Inflammatory macrophage treated with lipopolysaccharide for 1 hour (primary cell): ENCODE results near the gene OVOL1.
A peak's percentile ranks its signal among the peaks of the same experiment; 100 is the strongest.

ENCODE experiments used
- DNase-seq, 2 donors: peaks; one replicate each; pipeline ENCODE4 v3.0.0-alpha.2; 2020 to 2022

The OVOL1 gene

DNA sequence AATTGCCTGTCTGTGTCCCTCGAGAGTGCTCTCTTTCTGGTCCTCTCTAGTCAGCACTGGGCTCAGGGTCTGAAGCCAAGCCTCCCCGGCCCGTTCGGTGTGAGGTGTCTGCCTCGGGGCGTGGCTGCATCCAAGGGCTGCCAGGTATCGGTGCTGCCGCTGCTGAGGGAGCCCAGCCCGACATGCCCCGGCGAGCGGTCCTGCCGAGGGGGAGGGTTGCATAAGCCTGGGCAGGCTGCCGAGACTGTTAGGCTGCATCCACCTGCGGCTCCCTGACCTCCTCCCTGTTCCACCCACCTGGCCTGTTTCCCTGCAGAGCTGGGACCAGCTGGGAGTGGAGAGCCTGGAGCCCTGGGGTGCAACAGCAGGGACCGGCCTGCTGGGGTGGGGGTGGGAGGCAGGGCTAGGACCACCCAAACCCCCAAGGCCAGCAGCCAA lies 6.3 kb downstream of the OVOL1 start:
- DNase-seq, result no peak

DNA sequence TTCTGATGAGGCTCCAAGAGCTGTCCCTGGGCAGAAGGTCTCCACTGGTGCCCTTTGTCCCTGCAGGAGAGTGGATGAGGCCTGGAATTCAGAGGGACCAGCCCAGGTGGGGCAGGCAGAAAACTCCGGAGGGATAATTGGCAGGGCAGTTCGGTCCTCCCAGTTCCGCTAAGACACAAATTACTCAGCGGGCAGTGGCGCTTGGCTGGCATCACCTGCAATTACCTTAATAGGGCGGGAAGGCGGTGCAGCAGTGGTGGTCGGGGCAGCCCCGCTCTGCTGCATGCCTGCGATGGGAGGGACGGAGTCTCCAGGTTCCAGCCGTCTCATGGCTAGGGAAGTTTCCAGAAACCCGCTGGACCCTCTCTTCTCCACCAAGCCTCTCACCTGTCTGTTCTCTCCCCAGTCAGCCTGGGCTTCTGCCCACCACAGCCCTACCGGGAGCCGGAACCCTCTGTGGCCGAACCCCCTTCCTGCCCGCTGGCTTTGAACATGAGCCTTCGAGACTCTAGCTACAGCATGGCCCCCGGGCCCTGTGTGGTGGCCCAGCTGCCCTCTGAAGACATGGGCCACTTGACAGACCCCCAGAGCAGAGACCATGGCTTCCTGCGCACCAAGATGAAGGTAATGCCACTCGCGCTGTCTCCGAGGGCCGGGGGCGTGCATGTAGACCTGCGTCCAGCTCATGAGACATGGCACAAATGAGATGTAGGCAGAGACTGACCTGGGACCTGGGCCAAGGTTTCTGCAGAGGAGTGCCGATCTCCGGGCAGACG lies 7.0 kb downstream of the OVOL1 start:
- DNase-seq, result no peak

DNA sequence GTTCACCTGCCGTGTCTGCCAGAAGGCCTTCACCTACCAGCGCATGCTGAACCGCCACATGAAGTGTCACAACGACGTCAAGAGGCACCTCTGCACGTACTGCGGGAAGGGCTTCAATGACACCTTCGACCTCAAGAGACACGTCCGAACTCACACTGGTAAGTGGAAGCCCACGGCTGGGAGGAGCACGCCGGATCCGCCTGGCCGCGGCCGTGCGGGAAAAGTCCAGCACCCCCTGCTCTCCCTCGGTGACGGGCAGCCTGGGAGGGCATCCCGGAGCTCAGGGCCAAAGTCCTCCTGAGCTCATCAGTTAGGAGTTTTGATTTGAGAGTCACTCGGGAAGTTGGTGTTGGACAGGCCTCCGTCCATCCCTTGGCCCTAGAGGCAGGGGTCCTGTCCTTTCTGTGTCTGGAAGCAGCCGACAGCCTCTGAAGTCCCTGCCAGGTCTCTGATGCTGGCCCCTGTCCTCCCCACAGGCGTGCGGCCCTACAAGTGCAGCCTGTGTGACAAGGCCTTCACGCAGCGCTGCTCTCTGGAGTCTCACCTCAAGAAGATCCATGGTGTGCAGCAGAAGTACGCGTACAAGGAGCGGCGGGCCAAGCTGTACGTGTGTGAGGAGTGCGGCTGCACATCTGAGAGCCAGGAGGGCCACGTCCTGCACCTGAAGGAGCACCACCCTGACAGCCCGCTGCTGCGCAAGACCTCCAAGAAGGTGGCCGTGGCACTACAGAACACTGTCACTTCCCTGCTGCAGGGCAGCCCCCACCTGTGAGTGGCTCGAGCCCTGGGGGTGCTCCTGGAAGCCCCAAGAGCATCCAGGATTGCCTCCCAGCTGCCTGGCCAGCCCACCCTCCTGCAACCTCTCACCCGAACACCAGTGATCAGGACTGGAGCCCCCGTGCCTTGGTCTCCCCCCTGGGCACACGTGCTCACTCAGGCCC lies 8.0 kb downstream of the OVOL1 start:
- no peak for DNase-seq

DNA sequence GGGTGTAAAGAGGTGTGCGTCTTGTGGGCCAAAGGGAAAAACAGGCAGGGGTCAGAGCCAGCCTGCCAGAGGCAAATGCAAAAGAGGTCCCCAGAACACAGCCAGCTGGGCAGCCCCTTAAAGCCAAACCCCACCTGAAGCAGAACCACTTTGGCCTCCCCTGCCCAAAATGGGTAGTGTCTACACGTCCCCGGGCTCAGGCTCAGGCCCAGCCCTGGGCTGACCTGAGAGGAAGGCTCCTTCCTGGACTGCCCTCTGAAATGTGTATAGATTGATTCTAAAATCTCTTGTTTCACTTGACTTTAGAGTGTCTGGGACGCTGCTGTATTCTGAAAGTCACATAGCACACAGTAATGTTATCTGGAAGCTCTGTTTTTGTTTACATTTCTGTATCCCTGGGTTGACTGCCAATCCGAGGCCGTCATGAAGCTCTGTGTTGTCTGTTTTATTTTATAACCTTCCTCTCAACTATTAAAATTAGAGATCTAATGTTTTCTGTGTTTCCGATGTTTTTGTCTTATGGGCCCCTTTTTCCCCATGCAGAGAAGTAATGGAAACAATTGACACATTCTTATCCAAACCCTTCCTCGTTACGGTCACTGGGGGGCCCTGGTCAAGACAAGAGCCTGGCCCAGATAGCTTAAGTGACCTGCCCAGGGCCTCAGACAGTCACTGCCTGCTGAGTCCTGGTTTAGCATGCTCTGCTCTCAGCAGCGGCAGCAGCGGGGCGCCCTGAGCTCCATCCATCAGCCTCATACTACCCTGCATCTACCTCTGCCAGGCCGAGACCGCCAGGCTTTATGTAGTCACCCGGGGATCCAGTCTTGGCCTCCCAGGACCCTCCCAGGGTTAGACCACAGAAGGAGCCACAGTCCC lies 10.1 kb downstream of the OVOL1 start:
- no peak for DNase-seq

DNA sequence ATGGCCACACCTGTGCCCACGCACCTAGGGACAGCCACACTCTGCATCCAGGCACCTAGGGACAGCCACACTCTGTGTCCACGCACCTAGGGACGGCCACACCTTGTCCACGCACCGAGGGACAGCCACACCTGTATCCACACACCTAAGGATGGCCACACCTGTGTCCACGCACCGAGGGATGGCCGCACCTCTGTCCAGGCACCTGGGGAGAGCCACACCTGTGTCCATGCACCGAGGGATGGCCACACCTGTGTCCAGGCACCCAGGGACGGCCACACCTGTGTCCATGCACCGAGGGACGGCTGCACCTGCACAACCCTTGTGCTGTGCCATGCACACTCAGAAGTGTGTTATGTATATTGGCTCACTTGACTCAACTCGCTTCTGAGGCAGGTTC lies 10.8 kb downstream of the OVOL1 start:
- no peak for DNase-seq

DNA sequence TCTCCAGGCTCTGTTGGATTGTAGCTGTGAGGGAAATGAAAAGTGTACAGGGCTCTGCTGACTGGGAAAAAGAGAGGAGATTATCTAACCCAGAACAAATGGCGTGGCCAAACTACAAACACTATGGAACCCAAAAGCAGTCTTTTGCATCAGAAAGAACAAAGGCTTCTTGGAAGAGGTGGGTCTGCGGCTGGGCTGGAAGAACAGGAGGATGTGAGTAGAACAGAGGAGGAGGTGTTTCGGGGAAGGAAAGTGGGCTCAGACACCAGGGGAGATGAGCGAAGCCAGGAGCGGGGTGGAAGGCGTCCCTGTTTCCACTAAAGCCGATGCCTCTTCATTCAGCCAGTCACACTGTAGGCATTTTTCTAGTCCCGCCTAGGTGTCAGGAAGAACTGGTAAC lies 12.0 kb downstream of the OVOL1 start:
- DNase-seq, result no peak

DNA sequence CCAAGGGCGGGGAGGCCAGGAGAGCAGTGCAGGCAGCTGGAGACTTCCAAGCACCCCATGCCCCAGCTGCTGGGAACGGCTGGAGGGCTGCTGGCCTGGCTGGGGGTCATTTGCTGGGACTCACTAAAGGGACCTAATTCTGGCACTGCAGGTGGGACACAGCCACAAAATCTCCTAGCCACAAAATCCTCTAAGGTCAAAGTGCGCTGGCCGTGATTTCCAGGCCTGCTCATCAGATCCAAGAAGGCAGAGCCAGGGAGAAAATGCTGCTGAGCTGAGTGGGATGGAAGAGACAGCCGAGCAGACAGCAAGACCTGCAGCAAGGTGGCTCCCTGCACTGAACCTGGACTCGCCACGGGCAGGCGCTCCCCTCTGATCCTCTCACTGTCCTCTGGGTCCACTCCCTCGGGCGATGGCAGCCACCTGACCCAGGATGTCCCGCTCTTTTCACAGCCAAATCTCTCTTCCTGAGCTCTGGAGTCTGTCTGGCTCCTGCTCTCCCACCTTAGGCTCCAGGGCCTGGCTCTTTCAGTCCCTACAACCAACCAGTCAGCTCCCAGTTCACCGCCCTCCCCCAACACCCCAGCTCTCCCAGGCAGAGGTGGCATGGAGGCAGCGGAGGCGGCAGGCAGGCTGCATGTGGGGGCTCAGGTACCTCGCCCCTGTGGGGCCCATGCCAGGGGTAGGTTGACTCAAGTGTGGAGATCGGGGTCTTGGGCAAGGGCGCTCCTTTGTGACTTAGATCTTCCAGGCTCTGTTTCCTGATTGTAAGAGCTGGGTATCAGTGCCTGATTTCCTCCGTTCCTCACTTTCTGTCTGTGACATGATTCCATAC lies 14.5 kb downstream of the OVOL1 start:
- DNase-seq, result no peak

DNA sequence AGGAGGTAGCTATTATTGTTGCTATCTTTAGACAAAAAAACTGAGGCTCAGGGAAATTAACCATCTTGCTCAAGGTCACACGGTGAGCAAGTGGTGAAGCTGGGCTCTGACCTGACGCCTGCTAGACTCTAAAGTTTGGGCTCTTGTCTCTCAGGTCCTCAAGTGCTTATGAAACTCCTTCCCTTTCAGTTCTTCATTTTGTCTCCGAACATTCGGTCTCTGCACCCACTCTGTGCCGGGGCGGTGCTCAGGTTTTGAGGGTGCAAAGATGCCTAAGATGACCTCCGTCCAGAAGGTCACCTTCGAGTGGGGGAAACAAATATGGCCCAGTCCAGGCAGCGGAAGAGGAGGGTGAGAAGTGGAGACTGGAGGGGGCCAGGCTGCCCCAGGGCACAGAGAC lies 16.0 kb downstream of the OVOL1 start:
- no peak for DNase-seq

DNA sequence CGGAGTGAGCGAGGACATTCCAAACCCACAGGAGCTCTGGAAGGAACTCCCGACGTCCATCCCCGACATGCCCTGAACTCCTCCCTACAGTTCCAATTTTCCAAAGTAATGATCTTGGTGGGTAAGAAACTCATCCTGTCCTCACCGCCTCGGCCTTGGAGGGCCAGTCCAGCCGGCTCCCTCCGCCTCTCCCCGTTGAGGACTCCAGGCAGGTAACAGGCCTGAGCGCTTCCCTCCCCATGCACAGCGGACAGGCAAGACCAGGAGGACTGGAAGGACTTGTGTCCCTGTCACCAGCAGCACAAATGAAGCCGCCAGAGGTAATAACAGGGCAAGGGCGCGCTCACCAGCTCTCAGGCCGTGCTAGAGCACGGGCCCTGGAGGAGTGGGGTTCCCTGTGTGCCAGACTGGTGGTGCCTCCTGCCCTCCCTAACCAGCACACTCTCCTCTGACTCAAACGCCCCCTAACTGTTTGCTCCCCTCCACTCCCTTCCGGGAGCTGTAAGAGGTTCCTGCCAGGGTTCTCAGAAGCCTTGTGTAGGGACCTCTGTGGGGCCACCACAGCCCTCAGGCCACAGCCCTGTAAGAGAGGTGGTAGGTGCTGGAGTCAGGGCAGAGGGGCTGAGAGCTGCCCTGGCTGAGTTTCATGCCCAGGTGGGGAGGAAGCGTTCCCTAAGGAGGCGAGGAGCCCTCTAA lies 17.1 kb downstream of the OVOL1 start:
- DNase-seq, result no peak

DNA sequence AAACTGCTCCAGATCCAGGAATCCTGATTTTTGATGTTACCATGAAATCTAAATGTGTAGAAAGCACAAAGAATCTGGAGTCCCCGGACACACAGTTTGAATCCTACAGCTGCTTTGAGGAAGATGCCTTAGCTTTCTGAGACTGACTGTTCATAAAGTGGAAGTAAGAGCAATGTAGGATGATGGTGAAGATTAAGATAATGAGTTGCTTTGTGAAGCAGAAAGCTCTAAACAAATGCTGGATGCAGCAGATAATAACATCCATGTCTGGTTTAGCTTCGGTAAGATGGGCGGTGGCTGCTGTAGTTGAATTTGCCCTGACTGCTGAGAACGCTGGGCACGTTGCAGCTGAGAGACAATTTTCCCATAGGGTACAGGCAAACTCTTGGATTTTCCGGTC lies 20.1 kb downstream of the OVOL1 start:
- DNase-seq, result no peak

DNA sequence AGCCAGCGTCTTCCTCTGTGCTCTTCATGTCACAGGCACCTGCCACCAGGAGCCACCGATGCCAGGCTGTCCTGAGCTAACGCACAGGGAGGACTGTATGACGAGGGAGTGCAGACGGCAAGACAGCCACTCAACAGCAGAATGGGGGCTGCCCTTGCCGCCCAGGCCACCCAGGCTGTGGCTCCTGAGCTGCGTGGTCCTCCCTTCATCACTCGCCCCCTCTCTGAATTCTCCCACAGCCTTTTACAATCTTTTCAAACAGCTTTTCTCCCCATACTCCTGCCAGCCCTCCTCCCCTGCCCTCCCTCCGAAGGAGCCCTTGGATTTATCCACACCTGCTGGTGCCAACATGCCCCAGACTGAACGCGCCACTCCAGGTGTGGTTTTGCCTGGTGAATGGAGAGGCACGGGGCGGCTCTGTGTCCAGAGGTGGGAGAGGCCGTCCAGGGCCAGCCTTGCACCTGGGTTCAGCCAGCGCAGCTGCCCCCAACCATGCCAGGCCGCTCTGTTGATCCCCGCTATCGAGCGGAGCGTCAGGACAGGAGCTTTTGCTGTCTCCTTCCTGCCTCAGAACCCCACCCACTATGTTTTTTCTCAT lies 22.0 kb downstream of the OVOL1 start:
- no peak for DNase-seq

DNA sequence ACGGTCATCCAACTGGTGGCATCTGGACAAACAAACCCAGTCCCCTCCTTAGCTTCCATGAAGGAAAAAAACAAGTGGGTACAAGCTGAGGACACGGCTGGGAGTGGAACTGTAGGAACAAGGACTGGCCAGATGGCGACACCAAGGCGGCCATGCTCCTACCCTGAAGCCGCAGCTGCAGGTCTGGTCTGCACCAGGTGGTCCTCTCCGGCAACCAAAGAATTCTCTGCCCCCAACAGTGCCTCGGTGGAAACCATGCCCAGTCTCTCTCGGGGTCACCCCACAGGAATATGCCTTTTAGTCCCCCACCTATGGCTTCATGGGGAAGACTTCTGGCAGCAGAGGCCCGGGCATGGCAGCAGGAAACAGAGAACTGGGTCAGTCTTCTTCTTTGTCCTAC lies 22.6 kb downstream of the OVOL1 start:
- DNase-seq, result no peak

DNA sequence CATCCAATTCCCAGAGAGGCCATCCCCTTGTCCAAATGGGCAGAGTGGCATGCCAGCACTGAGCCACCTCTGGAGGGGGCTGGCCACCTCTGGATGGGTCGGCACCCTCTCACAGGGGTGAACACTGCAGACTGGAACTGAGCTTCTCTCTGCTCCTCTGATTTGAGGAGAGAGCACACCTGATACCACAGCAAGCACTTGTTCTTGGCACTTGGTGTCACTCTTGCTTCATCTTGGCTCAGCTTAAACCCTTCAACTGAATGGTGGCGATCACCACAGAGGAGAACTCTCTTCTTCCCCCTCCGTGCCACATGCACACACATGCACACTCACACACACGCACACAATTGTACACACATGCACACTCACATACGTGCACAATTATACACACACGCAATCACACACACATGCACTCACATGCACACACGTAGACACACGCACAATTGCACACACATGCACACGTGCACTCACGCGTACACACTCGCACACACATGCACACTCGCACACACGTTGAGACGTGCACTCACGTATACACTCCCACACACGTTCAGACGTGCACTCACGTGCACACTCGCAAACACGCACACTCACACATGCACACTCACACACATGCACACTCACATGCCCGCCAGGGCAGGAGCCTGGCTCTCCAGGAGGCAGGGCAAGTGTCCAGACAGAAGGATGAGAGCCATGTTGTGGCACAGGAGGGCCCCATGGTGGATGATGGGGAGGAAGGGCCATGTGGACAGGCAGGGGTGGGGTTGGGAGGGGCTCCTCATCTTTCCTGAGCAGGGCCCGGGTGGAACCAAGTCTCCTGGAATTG lies 23.4 kb downstream of the OVOL1 start:
- no peak for DNase-seq

DNA sequence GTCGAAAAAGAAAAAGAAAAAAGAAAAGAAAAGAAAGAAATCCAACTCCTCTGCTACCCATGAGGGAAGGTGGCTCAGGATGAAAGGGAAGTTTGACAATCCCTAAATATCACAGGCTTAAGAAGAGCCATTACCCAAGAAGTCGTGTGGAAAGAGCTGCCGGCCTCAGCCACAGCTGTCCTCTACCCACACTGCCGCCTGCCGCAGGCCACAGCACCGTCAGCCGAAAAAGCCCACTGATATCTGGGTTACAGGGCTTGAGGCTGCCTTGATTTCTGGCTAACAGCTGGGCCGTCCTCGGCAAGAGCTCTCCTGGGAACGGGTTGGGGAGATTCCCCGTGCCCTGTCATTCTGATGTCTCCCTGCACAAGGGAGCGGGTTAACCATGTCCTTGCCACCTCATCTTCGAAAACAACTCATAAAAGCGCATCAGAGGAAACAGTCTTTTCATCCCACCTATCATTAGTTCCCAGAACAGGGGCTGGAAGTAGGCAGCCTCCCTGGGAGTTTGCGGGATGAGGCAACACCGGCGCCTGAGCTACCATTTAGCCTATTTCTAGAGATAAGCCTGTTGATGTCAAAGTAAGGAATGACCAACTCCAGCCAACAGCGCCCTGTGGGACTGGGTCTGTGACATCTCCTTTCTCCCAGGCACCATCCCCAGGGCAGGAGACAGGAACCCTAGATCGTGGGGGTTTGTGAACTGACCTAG lies 25.1 kb downstream of the OVOL1 start:
- DNase-seq, result peak; percentile 75 to 97

DNA sequence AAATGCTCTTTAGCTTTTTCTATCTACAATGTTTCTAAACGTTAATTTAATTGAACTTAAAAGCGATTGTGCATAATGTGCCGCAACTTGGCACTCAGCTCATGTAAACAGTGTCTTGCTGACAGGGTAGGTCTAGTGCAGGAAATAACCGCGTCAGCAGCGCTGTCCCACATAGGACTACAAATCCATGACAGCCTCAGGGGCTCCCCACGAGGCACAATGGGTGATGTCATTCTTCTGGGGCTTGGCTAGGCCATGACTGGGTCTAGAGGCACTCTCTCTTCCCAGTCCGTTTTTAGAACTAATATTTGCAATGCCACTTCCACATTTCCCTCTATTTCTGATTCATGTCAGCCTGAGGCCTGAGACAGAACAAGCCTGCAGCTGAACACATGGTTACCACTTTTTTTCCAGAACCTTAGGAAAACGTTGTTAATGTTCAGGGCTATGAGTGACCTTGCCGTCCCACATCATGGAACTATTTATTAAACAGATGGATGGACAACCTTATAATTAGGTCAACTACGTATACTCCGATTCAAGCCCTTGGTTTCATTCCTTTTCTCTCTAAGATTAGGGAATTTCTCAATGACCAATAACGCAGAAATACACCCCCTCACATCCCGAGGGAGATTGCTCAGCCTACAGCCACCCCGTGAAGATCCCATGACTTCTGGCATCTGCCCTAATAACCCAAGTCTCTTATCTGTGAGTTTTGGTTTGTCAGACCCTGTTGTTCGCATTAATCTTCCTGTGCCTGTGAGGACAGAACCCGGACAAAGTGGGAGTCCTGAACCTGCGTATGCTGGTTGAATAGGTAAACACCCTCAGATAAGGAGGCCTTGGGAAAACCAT lies 27.5 kb downstream of the OVOL1 start:
- peak; percentile 92 to 99 for DNase-seq

DNA sequence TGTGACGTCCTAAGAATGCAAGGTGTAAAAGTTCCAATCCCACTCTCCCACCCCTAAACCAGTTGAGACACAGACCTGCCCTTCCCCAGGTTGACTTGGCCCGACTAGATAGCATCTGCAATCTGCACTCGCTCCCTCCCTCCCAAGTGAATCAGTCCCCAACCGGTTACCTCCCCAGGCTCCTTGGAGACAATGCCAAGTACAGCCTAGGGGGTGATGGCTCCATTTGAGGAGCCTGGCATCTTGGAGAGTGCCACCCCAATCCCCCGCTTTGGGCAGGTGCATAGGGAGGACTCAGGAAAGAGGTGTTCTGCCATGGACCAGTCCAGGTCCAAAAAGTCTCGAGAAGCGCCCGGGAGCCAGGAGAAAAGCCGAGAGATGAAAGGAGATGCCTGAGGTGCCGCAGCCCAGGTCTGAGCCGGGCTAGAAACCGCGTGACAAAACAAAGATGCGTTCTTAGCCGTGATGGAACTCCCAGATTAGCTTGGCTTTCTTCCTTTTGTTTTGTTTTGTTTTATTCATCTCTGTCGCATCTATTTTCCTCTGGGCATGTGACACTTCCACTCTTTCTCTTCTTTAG lies 28.2 kb downstream of the OVOL1 start:
- no peak for DNase-seq

DNA sequence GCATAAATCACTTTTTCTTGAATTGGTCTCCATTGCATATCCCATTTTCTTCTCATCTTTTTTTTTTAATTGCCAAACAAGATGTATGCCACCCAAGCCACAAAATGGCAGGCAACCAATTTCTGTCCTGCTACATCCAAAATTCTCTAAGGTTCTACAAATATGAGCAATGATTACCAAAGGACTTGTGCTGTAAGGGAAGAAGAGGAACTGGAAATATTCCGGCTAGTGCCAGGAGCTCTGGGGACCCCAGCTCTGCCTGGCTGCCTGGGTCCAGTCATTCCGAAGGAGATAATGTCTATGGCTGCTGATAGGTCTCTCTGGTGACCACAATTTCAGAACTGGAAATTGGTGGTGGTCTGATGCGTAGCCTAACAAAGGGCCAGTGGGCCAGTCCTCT lies 29.8 kb downstream of the OVOL1 start:
- DNase-seq, result peak; percentile 54 to 72

DNA sequence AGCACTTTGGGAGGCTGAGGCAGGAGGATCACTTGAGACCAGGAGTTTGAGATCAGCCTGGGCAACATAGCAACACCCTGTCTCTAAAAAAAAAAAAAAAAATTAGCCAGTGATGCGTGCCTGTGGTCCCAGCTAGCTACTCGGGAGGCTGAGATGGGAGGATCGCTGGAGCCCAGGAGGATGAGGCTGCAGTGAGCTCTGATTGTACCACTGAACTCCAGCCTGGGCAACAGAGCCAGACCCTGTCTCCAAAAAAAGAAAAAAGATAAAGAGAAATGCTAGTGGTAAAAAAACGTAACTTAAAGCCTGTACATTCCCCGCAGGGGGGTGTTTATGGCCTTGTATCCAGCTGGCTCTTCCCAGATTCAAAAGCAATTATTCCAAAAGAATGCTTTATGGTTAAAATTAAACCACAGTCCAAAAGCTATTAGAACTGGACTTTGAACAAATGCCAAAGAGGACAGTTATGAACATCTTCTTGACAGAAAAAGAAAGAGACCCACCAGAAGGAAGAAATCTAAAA lies 30.5 kb downstream of the OVOL1 start:
- no peak for DNase-seq
